Measurements from ENCODE around the gene AZIN2. TPM values are rescaled to one million over a fixed set of nuclear protein-coding genes. Genes with fewer than 3 reads are reported as not detected.

Gene AZIN2
- total and polyA plus RNA-seq, 9 donors: 3.8 to 6.4 (median 5.5) TPM

- H3K27ac ChIP-seq (ENCODE audit: low read length): no peak overlapping the region
Measured at GRCh38 chr1:33074193-33074945, 6.6 kb upstream of the AZIN2 start.

GRCh38 chr1:33078030-33078591 lies 2.8 kb upstream of the AZIN2 start:
- Histone ChIP-seq H3K36me3 (ENCODE audit: control insufficient read depth, insufficient read depth, low read length) (no peaks in the 10 kb centered on the region), H3K4me1 (ENCODE audit: control insufficient read depth, insufficient read depth, low read length) (peaks cover 14% of the 10 kb centered on the region), H3K27me3 (ENCODE audit: control insufficient read depth, insufficient read depth, low read length) (peaks cover 15% of the 10 kb centered on the region), H3K4me3 (ENCODE audit: low read length) (no peak overlapping the region), H3K9me3 (replicated peaks; ENCODE audit: control insufficient read depth, low read depth, low read length) (no peaks in the 10 kb centered on the region), H3K27ac (ENCODE audit: low read length) (no peak overlapping the region)
- no peak for DNase-seq
- no CpG with 5 or more reads among the region's 1 CpG for WGBS (ENCODE audit: insufficient coverage)

More at GRCh38 chr1:33074193-33074945, 6.6 kb upstream of the AZIN2 start:
- Histone ChIP-seq H3K9me3 (replicated peaks; ENCODE audit: control insufficient read depth, low read depth, low read length) (no peaks in the 10 kb centered on the region), H3K36me3 (ENCODE audit: control insufficient read depth, insufficient read depth, low read length) (no peaks in the 10 kb centered on the region), H3K27me3 (ENCODE audit: control insufficient read depth, insufficient read depth, low read length) (peaks cover 2% of the 10 kb centered on the region), H3K4me3 (ENCODE audit: low read length) (no peak overlapping the region), H3K4me1 (ENCODE audit: control insufficient read depth, insufficient read depth, low read length) (no peaks in the 10 kb centered on the region)
- no peak for DNase-seq
- WGBS (ENCODE audit: insufficient coverage): 20% methylated on average over 1 of the region's 4 CpGs

- 48% methylated on average over 4 of the region's 6 CpGs for WGBS (ENCODE audit: insufficient coverage)
- Histone ChIP-seq H3K4me1 (ENCODE audit: control insufficient read depth, insufficient read depth, low read length) (peaks cover 14% of the 10 kb centered on the region), H3K27ac (ENCODE audit: low read length) (no peak overlapping the region), H3K27me3 (ENCODE audit: control insufficient read depth, insufficient read depth, low read length) (peaks cover 18% of the 10 kb centered on the region), H3K36me3 (ENCODE audit: control insufficient read depth, insufficient read depth, low read length) (no peaks in the 10 kb centered on the region), H3K9me3 (replicated peaks; ENCODE audit: control insufficient read depth, low read depth, low read length) (no peaks in the 10 kb centered on the region), H3K4me3 (ENCODE audit: low read length) (peak overlapping the region; percentile 72)
- no peak for DNase-seq
Measured at GRCh38 chr1:33080373-33080772, 580 bp upstream of the AZIN2 start.

- peak overlapping the region; percentile 72 for H3K4me3 ChIP-seq (ENCODE audit: low read length)
- no peaks in the 10 kb centered on the region for H3K36me3 ChIP-seq (ENCODE audit: control insufficient read depth, insufficient read depth, low read length)
- no peak overlapping the region for H3K27ac ChIP-seq (ENCODE audit: low read length)
- H3K9me3 ChIP-seq (replicated peaks; ENCODE audit: control insufficient read depth, low read depth, low read length): no peaks in the 10 kb centered on the region
- no peak for DNase-seq
- 4% methylated on average over 25 of the region's 35 CpGs for WGBS (ENCODE audit: insufficient coverage)
- H3K27me3 ChIP-seq (ENCODE audit: control insufficient read depth, insufficient read depth, low read length): peaks cover 18% of the 10 kb centered on the region
- H3K4me1 ChIP-seq (ENCODE audit: control insufficient read depth, insufficient read depth, low read length): peaks cover 14% of the 10 kb centered on the region
Measured at GRCh38 chr1:33081554-33082305, 777 bp downstream of the AZIN2 start.

GRCh38 chr1:33082575-33083108 lies 1.7 kb downstream of the AZIN2 start:
- H3K27ac ChIP-seq (ENCODE audit: low read length): no peak overlapping the region
- H3K27me3 ChIP-seq (ENCODE audit: control insufficient read depth, insufficient read depth, low read length): peaks cover 18% of the 10 kb centered on the region
- no peak for DNase-seq
- no peaks in the 10 kb centered on the region for H3K36me3 ChIP-seq (ENCODE audit: control insufficient read depth, insufficient read depth, low read length)
- no peak overlapping the region for H3K4me3 ChIP-seq (ENCODE audit: low read length)
- no peaks in the 10 kb centered on the region for H3K9me3 ChIP-seq (replicated peaks; ENCODE audit: control insufficient read depth, low read depth, low read length)
- 61% methylated on average over 6 of the region's 6 CpGs for WGBS (ENCODE audit: insufficient coverage)
- H3K4me1 ChIP-seq (ENCODE audit: control insufficient read depth, insufficient read depth, low read length): peaks cover 14% of the 10 kb centered on the region

- 88% methylated on average over 4 of the region's 4 CpGs for WGBS (ENCODE audit: insufficient coverage)
- no peaks in the 10 kb centered on the region for H3K36me3 ChIP-seq (ENCODE audit: control insufficient read depth, insufficient read depth, low read length)
Measured at GRCh38 chr1:33085332-33085731, 4.4 kb downstream of the AZIN2 start.

GRCh38 chr1:33086384-33086850 lies 5.5 kb downstream of the AZIN2 start:
- no peaks in the 10 kb centered on the region for H3K9me3 ChIP-seq (replicated peaks; ENCODE audit: control insufficient read depth, low read depth, low read length)
- peak; percentile 86 for DNase-seq
- H3K27ac ChIP-seq (ENCODE audit: low read length): no peak overlapping the region
- WGBS (ENCODE audit: insufficient coverage): 24% methylated on average over 12 of the region's 12 CpGs
- H3K36me3 ChIP-seq (ENCODE audit: control insufficient read depth, insufficient read depth, low read length): no peaks in the 10 kb centered on the region
- peaks cover 14% of the 10 kb centered on the region for H3K27me3 ChIP-seq (ENCODE audit: control insufficient read depth, insufficient read depth, low read length)
- H3K4me1 ChIP-seq (ENCODE audit: control insufficient read depth, insufficient read depth, low read length): peaks cover 9% of the 10 kb centered on the region
- H3K4me3 ChIP-seq (ENCODE audit: low read length): no peak overlapping the region

More at GRCh38 chr1:33085332-33085731, 4.4 kb downstream of the AZIN2 start:
- Histone ChIP-seq H3K4me3 (ENCODE audit: low read length) (no peak overlapping the region), H3K27me3 (ENCODE audit: control insufficient read depth, insufficient read depth, low read length) (peaks cover 18% of the 10 kb centered on the region), H3K4me1 (ENCODE audit: control insufficient read depth, insufficient read depth, low read length) (peaks cover 14% of the 10 kb centered on the region), H3K9me3 (replicated peaks; ENCODE audit: control insufficient read depth, low read depth, low read length) (no peaks in the 10 kb centered on the region), H3K27ac (ENCODE audit: low read length) (no peak overlapping the region)
- DNase-seq: no peak

GRCh38 chr1:33087677-33088076 lies 6.7 kb downstream of the AZIN2 start:
- Histone ChIP-seq H3K4me3 (ENCODE audit: low read length) (no peak overlapping the region), H3K27me3 (ENCODE audit: control insufficient read depth, insufficient read depth, low read length) (peaks cover 3% of the 10 kb centered on the region), H3K36me3 (ENCODE audit: control insufficient read depth, insufficient read depth, low read length) (no peaks in the 10 kb centered on the region), H3K9me3 (replicated peaks; ENCODE audit: control insufficient read depth, low read depth, low read length) (no peaks in the 10 kb centered on the region), H3K4me1 (ENCODE audit: control insufficient read depth, insufficient read depth, low read length) (no peaks in the 10 kb centered on the region), H3K27ac (ENCODE audit: low read length) (no peak overlapping the region)
- DNase-seq: no peak
- 85% methylated on average over 4 of the region's 6 CpGs for WGBS (ENCODE audit: insufficient coverage)

- H3K36me3 ChIP-seq (ENCODE audit: control insufficient read depth, insufficient read depth, low read length): no peaks in the 10 kb centered on the region
- no peak overlapping the region for H3K4me3 ChIP-seq (ENCODE audit: low read length)
- 49% methylated on average over 9 of the region's 9 CpGs for WGBS (ENCODE audit: insufficient coverage)
- peaks cover 2% of the 10 kb centered on the region for H3K27me3 ChIP-seq (ENCODE audit: control insufficient read depth, insufficient read depth, low read length)
- no peaks in the 10 kb centered on the region for H3K9me3 ChIP-seq (replicated peaks; ENCODE audit: control insufficient read depth, low read depth, low read length)
- H3K4me1 ChIP-seq (ENCODE audit: control insufficient read depth, insufficient read depth, low read length): no peaks in the 10 kb centered on the region
- no peak overlapping the region for H3K27ac ChIP-seq (ENCODE audit: low read length)
- DNase-seq: no peak
Measured at GRCh38 chr1:33088119-33088906, 7.4 kb downstream of the AZIN2 start.

All from muscle of leg (tissue), 11 donors.